AG10803 (cell line): Measurements from ENCODE around the gene ZNF705A.
"Not testable (repeated sequence)": the region's sequence is repeated elsewhere in the genome, so short reads cannot be mapped to it uniquely, and the experiment has no call there.

Source experiments
- DNase-seq: peaks from one replicate; pipeline ENCODE4 v3.0.0; 2010; ENCODE audit warnings: low read depth
- H3K4me3 ChIP-seq: 2 replicates; pipeline ENCODE4 v1.5.1; 2011; ENCODE audit warnings: mild to moderate bottlenecking, low read length, control low read depth

ZNF705A gene

GRCh38 chr12:8229486-8229885, 72.7 kb downstream of the ZNF705A start:
- not testable (repeated sequence) for DNase-seq, H3K4me3 ChIP-seq
